H1 (cell line): ENCODE results near the gene JOSD1. TPM values are rescaled to one million over a fixed set of nuclear protein-coding genes. Genes with fewer than 3 reads are reported as not detected.

ENCODE experiments used
- ASH2L ChIP-seq: fragments of 200-600, 300-600 bp; sonication (generic); IDR thresholded peaks from one replicate; pipeline ENCODE4 v1.7.1; 2017; ENCODE audit warnings: low read length
- ATF2 ChIP-seq: IDR thresholded peaks from 2 replicates; pipeline ENCODE4 v1.6.1; 2012; ENCODE audit warnings: low read length, inconsistent platforms
- GTF2F1 ChIP-seq: IDR thresholded peaks from 2 replicates; pipeline ENCODE4 v1.6.1; 2012; ENCODE audit warnings: low read depth, low read length, improper control_type of control experiment, borderline replicate concordance
- JUND ChIP-seq: IDR thresholded peaks from 2 replicates; pipeline ENCODE4 v1.6.1; 2011; ENCODE audit warnings: mild to moderate bottlenecking, improper control_type of control experiment, low read length
- NRF1 ChIP-seq: IDR thresholded peaks from 2 replicates; pipeline ENCODE4 v1.6.1; 2011; ENCODE audit warnings: mild to moderate bottlenecking, low read depth, low read length, improper control_type of control experiment
- POLR2AphosphoS5 ChIP-seq: IDR thresholded peaks from 2 replicates; pipeline ENCODE4 v1.6.1; 2011; ENCODE audit warnings: low read depth, low read length
- SAP30 ChIP-seq: fragments of 300-600 bp; sonication (generic); IDR thresholded peaks from 2 replicates; pipeline ENCODE4 v1.7.1; 2012; ENCODE audit warnings: low read length, moderate library complexity, mild to moderate bottlenecking, inconsistent platforms; ENCODE audit not compliant: insufficient read depth, insufficient replicate concordance
- SIX5 ChIP-seq: IDR thresholded peaks from 2 replicates; pipeline ENCODE4 v1.6.1; 2011; ENCODE audit warnings: mild to moderate bottlenecking, low read depth, low read length
- SP2 ChIP-seq: IDR thresholded peaks from 2 replicates; pipeline ENCODE4 v1.6.1; 2012; ENCODE audit warnings: mild to moderate bottlenecking, low read length, inconsistent platforms
- SP4 ChIP-seq: IDR thresholded peaks from 2 replicates; pipeline ENCODE4 v1.6.1; 2012; ENCODE audit warnings: low read length, inconsistent platforms
- TBP ChIP-seq: IDR thresholded peaks from 2 replicates; pipeline ENCODE4 v1.6.1; 2011; ENCODE audit warnings: low read depth, low read length, improper control_type of control experiment
- polyA plus RNA-seq, 7 experiments: library from polyadenylated mRNA; depleted of rRNA in 3 of 7; stranded (reverse) in 5 of 7; unstranded in 2 of 7; fragments of >200 nt in 5 of 7; fragments of 200-250 nt in 2 of 7; gene quantifications; 1 replicate in 5 of 7; 2 replicates in 1 of 7; 4 replicates in 1 of 7; pipeline versions ENCODE4 v1.2.1 to v1.2.3, GENCODE V29; 2011 to 2013; ENCODE audit warnings: missing spikeins in 2 of 7, mixed read lengths in 2 of 7
- total RNA-seq: library from RNA; stranded (reverse); fragmentation: NEBNext Ultra II Directional; extraction: Animal tissue kit (Norgen Biotek cat#: 25700); gene quantifications from 2 replicates; pipeline ENCODE4 v1.2.1, GENCODE V29; 2021

JOSD1 gene
- total and polyA plus RNA-seq, 2 of the 8 experiments (the other 6 are each of a cell fraction or from before 2014, with no cell fraction given): 18.4 to 20.2 TPM

- TF ChIP-seq ATF2: no peak
- TF ChIP-seq POLR2AphosphoS5: no peak
- no peak for TF ChIP-seq TBP
- TF ChIP-seq ASH2L: no peak
- TF ChIP-seq JUND: no peak
- no peak for TF ChIP-seq SIX5
- TF ChIP-seq SP2: no peak
- no peak for TF ChIP-seq GTF2F1
- TF ChIP-seq SAP30: no peak
- TF ChIP-seq SP4: no peak
- TF ChIP-seq NRF1: no peak
These were observed 11.9 kb upstream of the JOSD1 start (continued) for GRCh38 chr22:38712486-38713207.
